Measurements from ENCODE around the gene CAVIN3. TPM values are rescaled to one million over a fixed set of nuclear protein-coding genes. Genes with fewer than 3 reads are reported as not detected.

Gene CAVIN3
- total RNA-seq, 4 donors from 2014 or later: 12.9 to 53.6 (median 34.1) TPM

- peaks cover 0 to 3% of the 10 kb centered on the region in 2 donors for H3K4me1 ChIP-seq
- no peaks in the 10 kb centered on the region for H3K27me3 ChIP-seq
- in situ Hi-C loops (cut with MboI; ENCODE audit: low sequenced_read_pairs in 4 of 4): loop anchor here (5.0 to 25.0 kb wide), 6 partner anchors 60 to 343 kb away; partner anchors contain the start of genes CNGA4 (in 1 of the 4), FHIP1B (in 1 of the 4) and OR56A4 (in 1 of the 4)
- ATAC-seq (no peak), DNase-seq (no peak)
- H3K27ac ChIP-seq: no peak overlapping the region
- intact Hi-C loops (cut with DNase I; ENCODE audit: low total_unique reads): loop anchor here (5.0 kb wide), 2 partner anchors 878 to 1233 kb away; no protein-coding TSS in a partner anchor
- H3K36me3 ChIP-seq: no peaks in the 10 kb centered on the region
- H3K9me3 ChIP-seq: no peaks in the 10 kb centered on the region
- no peak for TF ChIP-seq POLR2A (IDR thresholded peaks at IDR 0.05)
- TF ChIP-seq CTCF (IDR thresholded peaks at IDR 0.05 in 4 of 5, conservative IDR thresholded peaks at IDR 0.05 in 1 of 5): no peak
- H3K4me3 ChIP-seq: no peak overlapping the region
Observed at GRCh38 chr11:6354651-6355485, 34.6 kb upstream of the CAVIN3 start.

GRCh38 chr11:6353367-6353987 is 33.2 kb upstream of the CAVIN3 start:
- Histone ChIP-seq H3K27me3 (no peaks in the 10 kb centered on the region), H3K4me3 (no peak overlapping the region), H3K4me1 (peaks cover 0 to 3% of the 10 kb centered on the region in 2 donors), H3K27ac (no peak overlapping the region), H3K9me3 (no peaks in the 10 kb centered on the region), H3K36me3 (no peaks in the 10 kb centered on the region)
- DNase-seq: peak; percentile 18 to 39
- in situ Hi-C loops (cut with MboI; ENCODE audit: low sequenced_read_pairs in 4 of 4) (loop anchor here (5.0 to 25.0 kb wide), 6 partner anchors 59 to 341 kb away; partner anchors contain the start of genes CNGA4 (in 1 of the 4), FHIP1B (in 1 of the 4) and OR56A4 (in 1 of the 4)), intact Hi-C loops (cut with DNase I; ENCODE audit: low total_unique reads) (loop anchor here (1.0 to 5.0 kb wide), 5 partner anchors 102 to 1717 kb away; partner anchors contain the start of gene OR51D1)
- peak; percentile 79 to 96 (median 94) for TF ChIP-seq CTCF (IDR thresholded peaks at IDR 0.05 in 4 of 5, conservative IDR thresholded peaks at IDR 0.05 in 1 of 5)
- TF ChIP-seq POLR2A (IDR thresholded peaks at IDR 0.05): no peak
- peak; percentile 21 to 68 for ATAC-seq

GRCh38 chr11:6351782-6352382 is 31.6 kb upstream of the CAVIN3 start:
- TF ChIP-seq CTCF (IDR thresholded peaks at IDR 0.05 in 4 of 5, conservative IDR thresholded peaks at IDR 0.05 in 1 of 5) (no peak), POLR2A (IDR thresholded peaks at IDR 0.05) (no peak)
- in situ Hi-C loops (cut with MboI; ENCODE audit: low sequenced_read_pairs in 4 of 4) (loop anchor here (5.0 to 25.0 kb wide), 6 partner anchors 57 to 340 kb away; partner anchors contain the start of genes CNGA4 (in 1 of the 4), FHIP1B (in 1 of the 4) and OR56A4 (in 1 of the 4)), intact Hi-C loops (cut with DNase I; ENCODE audit: low total_unique reads) (loop anchor here (2.0 to 5.0 kb wide), 4 partner anchors 359 to 1715 kb away; partner anchors contain the start of gene OR51D1)
- no peaks in the 10 kb centered on the region for H3K36me3 ChIP-seq
- no peaks in the 10 kb centered on the region for H3K27me3 ChIP-seq
- no peak overlapping the region for H3K27ac ChIP-seq
- peaks cover 0 to 3% of the 10 kb centered on the region in 2 donors for H3K4me1 ChIP-seq
- ATAC-seq: no peak
- H3K4me3 ChIP-seq: no peak overlapping the region
- no peaks in the 10 kb centered on the region for H3K9me3 ChIP-seq
- DNase-seq: no peak

- no peaks in the 10 kb centered on the region for H3K27me3 ChIP-seq
- DNase-seq (no peak), ATAC-seq (no peak)
- no peaks in the 10 kb centered on the region for H3K9me3 ChIP-seq
- no peak overlapping the region for H3K27ac ChIP-seq
- H3K36me3 ChIP-seq: no peaks in the 10 kb centered on the region
- peaks cover 0 to 3% of the 10 kb centered on the region in 2 donors for H3K4me1 ChIP-seq
- H3K4me3 ChIP-seq: no peak overlapping the region
- TF ChIP-seq CTCF (IDR thresholded peaks at IDR 0.05 in 4 of 5, conservative IDR thresholded peaks at IDR 0.05 in 1 of 5) (no peak), POLR2A (IDR thresholded peaks at IDR 0.05) (no peak)
- in situ Hi-C loops (cut with MboI; ENCODE audit: low sequenced_read_pairs in 4 of 4) (loop anchor here (5.0 to 25.0 kb wide), 6 partner anchors 56 to 338 kb away; partner anchors contain the start of genes CNGA4 (in 1 of the 4), FHIP1B (in 1 of the 4) and OR56A4 (in 1 of the 4)), intact Hi-C loops (cut with DNase I; ENCODE audit: low total_unique reads) (loop anchor here (5.0 kb wide), 2 partner anchors 873 to 1228 kb away; no protein-coding TSS in a partner anchor)
Observed at GRCh38 chr11:6350486-6350885, 30.2 kb upstream of the CAVIN3 start.
